ENCODE measurements around the gene CYRIA.

The CYRIA gene

DNA sequence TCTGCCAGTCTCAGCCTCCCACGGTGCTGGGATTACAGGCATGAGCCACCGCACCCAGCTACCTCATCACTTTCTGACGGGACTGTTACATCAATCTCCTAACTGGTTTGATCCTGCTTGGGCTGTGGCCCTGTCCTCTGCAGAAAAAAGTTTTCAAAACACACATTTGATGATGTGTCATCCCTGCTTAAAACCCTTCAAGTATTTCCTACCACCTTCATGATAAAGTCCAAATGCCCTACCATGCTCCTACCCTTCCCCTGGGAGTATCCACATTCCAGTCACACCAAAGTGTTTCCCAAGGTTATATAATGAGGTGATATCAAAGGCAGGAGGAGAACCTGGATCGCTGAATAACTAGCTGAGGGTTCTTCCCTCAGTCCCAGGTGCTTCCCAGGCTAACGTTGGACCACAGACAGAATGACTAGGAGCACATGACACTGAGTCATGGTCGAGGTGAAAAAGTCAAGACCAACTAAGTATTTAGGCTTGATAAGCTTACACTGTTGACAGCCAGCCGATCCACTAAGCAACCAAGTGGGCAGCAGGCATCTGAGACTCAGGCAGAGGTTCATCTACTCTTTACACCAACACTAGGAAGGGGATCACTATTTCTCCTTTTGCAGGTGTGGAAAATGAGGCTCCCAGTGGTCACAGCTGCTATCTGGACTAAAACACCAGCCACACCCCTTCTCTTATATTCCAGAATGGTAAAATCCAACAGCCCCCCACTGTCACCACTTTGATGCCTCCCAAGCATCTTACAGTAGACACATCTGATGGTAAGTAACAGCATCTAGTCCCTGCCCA is 31.8 kb downstream of the CYRIA start:
- Mint-ChIP-seq H3K27me3 (no peaks in the 10 kb centered on the region), H3K9me3 (no peaks in the 10 kb centered on the region), H3K36me3 (peaks cover 19% of the 10 kb centered on the region), H3K4me1 (peaks cover 96% of the 10 kb centered on the region), H3K27ac (peak overlapping the region; percentile 78), H3K4me3 (no peak overlapping the region)
- ATAC-seq, result no peak

DNA sequence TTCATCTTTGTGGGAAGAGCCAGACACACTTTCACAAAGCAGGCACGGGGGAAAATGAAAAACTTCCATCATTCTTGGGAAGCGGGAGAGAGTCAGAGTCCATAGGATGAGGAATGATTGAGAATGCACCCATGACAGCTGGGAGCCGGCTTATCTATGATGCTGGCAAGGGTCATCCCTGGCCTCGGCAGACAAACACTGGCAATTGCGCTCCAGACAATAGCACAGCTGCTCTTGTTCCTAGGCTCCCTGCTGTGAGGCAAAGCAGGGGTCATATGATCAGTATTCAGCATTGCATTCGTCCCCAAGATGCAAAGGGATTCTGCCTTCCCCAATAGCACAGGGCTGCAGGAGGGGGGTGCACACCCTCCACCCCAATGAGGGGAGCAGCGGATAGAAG is 33.0 kb downstream of the CYRIA start:
- Mint-ChIP-seq H3K9me3 (no peaks in the 10 kb centered on the region), H3K4me1 (peaks cover 96% of the 10 kb centered on the region), H3K27ac (peak overlapping the region; percentile 78), H3K27me3 (no peaks in the 10 kb centered on the region), H3K36me3 (peaks cover 10% of the 10 kb centered on the region), H3K4me3 (no peak overlapping the region)
- ATAC-seq, result no peak

- Mint-ChIP-seq H3K4me3 (no peak overlapping the region), H3K27ac (peak overlapping the region; percentile 92), H3K36me3 (peaks cover 9% of the 10 kb centered on the region), H3K4me1 (peaks cover 100% of the 10 kb centered on the region), H3K27me3 (no peaks in the 10 kb centered on the region), H3K9me3 (no peaks in the 10 kb centered on the region)
- ATAC-seq, result peak; percentile 75
Measured at GRCh38 chr2:16630463-16630862, 35.2 kb downstream of the CYRIA start.

DNA sequence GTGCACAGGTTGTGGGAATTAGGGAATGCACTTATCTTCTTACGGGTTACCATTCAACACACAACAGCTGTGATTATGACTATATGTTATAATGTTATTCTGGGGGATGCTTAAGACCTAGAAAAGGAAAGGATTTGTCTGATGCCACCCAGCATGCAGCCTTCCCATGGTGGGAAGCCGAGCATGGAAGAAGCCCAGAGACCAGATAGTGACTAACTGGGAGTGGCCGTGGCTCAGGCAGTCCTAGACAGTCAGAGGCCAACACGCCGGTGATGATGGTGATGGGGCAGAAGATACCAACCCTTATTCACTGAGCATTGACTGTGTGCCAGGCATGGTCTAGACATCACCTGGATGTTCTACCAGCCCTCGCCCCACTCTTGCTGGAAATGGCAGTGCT is 35.9 kb downstream of the CYRIA start:
- Mint-ChIP-seq H3K27ac (peak overlapping the region; percentile 92), H3K4me3 (no peak overlapping the region), H3K36me3 (peaks cover 9% of the 10 kb centered on the region), H3K27me3 (no peaks in the 10 kb centered on the region), H3K9me3 (no peaks in the 10 kb centered on the region), H3K4me1 (peaks cover 100% of the 10 kb centered on the region)
- ATAC-seq, result no peak

DNA sequence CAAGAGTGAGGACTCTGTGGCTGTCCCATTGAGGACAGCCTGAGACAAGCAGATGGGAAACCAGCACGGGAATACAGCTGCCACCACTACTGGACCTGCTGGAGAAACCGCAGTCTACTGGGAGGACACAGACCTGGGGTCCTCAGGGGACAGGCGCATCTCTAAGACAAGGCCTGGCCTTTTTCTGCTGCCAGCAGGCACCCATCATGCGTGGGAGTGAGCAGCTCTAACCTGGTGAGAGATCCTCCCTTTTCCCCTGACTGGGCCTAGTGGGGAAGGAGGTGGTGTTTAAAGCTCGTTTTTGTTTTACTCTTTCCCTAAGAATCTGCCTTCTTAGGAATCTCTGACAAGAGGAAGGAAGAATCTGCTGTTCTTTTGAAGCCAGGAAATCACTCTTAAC is 36.6 kb downstream of the CYRIA start:
- peak overlapping the region; percentile 92 for H3K27ac Mint-ChIP-seq
- no peak overlapping the region for H3K4me3 Mint-ChIP-seq

DNA sequence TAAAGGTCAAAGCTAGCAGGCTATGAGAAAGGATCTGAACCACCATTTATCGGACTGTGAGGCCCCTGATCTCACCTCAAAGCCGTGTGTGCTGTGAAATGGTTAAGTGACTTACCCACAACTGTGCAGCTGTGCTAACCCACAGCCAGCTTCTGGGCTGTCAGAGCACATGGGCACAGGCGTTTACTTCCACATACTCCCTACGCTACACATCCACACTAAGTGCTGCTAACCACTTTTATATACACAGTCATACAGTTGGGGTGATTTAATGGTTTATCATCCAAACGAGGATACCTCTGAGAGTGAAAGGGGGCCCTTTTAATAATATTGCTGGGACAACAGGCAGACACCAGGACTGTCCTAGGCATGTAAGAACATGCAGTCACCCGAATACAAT is 37.3 kb downstream of the CYRIA start:
- Mint-ChIP-seq H3K4me3 (no peak overlapping the region), H3K27me3 (no peaks in the 10 kb centered on the region), H3K27ac (peak overlapping the region; percentile 92), H3K36me3 (peaks cover 15% of the 10 kb centered on the region), H3K4me1 (peaks cover 99% of the 10 kb centered on the region), H3K9me3 (no peaks in the 10 kb centered on the region)
- peak; percentile 71 for ATAC-seq

More for the DNA sequence above, 36.6 kb downstream of the CYRIA start:
- Mint-ChIP-seq H3K36me3 (peaks cover 9% of the 10 kb centered on the region), H3K27me3 (no peaks in the 10 kb centered on the region), H3K4me1 (peaks cover 99% of the 10 kb centered on the region), H3K9me3 (no peaks in the 10 kb centered on the region)
- no peak for ATAC-seq

GRCh38 chr2:16626997-16627605 is 38.5 kb downstream of the CYRIA start:
- H3K9me3 Mint-ChIP-seq, result no peaks in the 10 kb centered on the region
- H3K27ac Mint-ChIP-seq, result peak overlapping the region; percentile 92
- peak overlapping the region; percentile 47 for H3K4me3 Mint-ChIP-seq
- H3K4me1 Mint-ChIP-seq, result peaks cover 99% of the 10 kb centered on the region
- ATAC-seq, result no peak
- no peaks in the 10 kb centered on the region for H3K27me3 Mint-ChIP-seq
- H3K36me3 Mint-ChIP-seq, result peaks cover 27% of the 10 kb centered on the region

GRCh38 chr2:16626497-16626896 is 39.1 kb downstream of the CYRIA start:
- Mint-ChIP-seq H3K4me3 (peak overlapping the region; percentile 47), H3K4me1 (peaks cover 99% of the 10 kb centered on the region), H3K27me3 (no peaks in the 10 kb centered on the region), H3K9me3 (no peaks in the 10 kb centered on the region), H3K27ac (peak overlapping the region; percentile 92), H3K36me3 (peaks cover 33% of the 10 kb centered on the region)
- ATAC-seq, result no peak

DNA sequence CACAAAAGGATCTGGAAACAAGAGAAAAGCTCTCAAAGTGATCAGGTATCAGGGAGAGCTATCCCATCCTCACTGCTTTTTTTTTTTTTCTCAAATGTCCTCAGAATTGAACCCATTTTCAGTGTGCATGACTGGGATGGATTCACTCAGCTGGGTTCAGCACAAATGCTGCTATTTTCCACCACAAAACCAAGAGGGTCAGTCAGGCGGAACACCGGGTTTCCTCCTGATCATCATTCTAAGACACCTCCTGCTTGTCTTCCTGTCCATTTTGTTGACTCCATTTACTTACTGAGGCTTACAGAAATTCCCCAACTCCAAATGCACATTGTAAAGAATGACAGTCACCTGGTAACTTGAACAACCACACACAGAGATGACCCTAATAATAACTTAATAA is 39.9 kb downstream of the CYRIA start:
- H3K36me3 Mint-ChIP-seq, result peaks cover 41% of the 10 kb centered on the region
- H3K27ac Mint-ChIP-seq, result peak overlapping the region; percentile 92
- peaks cover 99% of the 10 kb centered on the region for H3K4me1 Mint-ChIP-seq
- no peaks in the 10 kb centered on the region for H3K9me3 Mint-ChIP-seq
- peak overlapping the region; percentile 47 for H3K4me3 Mint-ChIP-seq
- H3K27me3 Mint-ChIP-seq, result no peaks in the 10 kb centered on the region
- ATAC-seq, result peak; percentile 75

GRCh38 chr2:16625201-16625729 is 40.4 kb downstream of the CYRIA start:
- Mint-ChIP-seq H3K36me3 (peaks cover 44% of the 10 kb centered on the region), H3K27ac (peak overlapping the region; percentile 92), H3K9me3 (no peaks in the 10 kb centered on the region), H3K4me1 (peaks cover 97% of the 10 kb centered on the region), H3K4me3 (peak overlapping the region; percentile 47), H3K27me3 (no peaks in the 10 kb centered on the region)
- ATAC-seq, result peak; percentile 64

DNA sequence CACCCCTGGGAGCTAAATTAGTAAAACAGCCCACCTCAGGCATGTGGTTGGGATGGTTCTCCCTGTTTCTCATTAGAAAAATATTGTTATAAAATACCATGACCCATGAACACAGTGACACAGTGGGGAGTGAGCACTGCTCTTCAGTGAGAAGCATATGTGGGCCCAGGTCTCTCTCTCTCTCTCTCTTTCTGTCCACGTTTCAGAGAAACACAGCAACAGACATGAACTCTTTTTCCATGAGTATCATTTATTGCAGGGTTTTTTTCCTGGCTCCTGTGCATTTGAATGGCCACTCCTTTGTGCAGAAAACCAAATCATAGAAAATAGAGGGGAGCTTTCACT is 41.2 kb downstream of the CYRIA start:
- H3K4me3 Mint-ChIP-seq, result no peak overlapping the region
- H3K9me3 Mint-ChIP-seq, result no peaks in the 10 kb centered on the region
- ATAC-seq, result no peak
- H3K27ac Mint-ChIP-seq, result peak overlapping the region; percentile 92
- H3K36me3 Mint-ChIP-seq, result peaks cover 52% of the 10 kb centered on the region
- H3K27me3 Mint-ChIP-seq, result no peaks in the 10 kb centered on the region
- H3K4me1 Mint-ChIP-seq, result peaks cover 93% of the 10 kb centered on the region

DNA sequence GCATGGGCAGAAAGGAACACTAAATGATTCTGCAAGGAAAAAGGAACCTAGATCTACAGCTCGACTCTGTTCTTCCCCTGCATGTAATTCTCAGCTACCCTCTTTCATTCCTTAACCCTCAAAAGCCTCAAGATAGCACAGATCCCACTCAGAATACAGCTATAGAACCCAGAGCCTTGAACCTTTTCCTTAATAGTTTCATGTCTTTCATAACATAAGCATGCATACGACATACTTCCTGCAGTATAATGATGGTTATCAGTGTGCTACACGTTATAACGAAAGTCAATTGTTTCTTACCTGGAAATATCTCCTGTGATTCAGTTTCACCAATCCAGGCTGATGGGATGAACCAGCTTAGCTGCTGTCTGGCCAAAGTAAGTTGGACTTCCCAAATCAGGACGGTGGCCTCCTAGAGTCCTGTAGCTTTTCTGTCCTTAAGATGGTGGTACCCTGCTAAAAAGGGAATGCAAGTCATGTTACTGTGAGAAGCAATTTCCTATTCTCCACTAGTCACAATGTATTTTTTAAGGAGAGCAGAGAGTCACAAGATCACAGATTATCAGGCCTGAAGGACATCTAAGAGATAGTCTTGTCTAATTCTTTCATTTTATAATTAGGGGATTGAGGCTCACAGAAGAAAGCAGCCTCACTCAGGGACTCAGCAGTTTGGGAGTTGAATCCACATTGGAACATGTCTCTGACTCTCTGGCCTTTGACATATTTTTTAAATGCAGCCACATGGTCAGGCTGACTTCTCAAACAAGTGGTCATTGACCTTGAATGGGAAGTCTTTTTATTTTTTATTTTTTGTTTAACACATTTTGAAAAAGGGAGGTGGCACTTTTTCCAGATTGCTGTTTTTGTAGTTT is 41.8 kb downstream of the CYRIA start:
- H3K4me3 Mint-ChIP-seq, result no peak overlapping the region
- peak overlapping the region; percentile 92 for H3K27ac Mint-ChIP-seq
- H3K9me3 Mint-ChIP-seq, result no peaks in the 10 kb centered on the region
- no peak for ATAC-seq
- peaks cover 87% of the 10 kb centered on the region for H3K4me1 Mint-ChIP-seq
- peaks cover 52% of the 10 kb centered on the region for H3K36me3 Mint-ChIP-seq
- H3K27me3 Mint-ChIP-seq, result no peaks in the 10 kb centered on the region

- no peaks in the 10 kb centered on the region for H3K27me3 Mint-ChIP-seq
- H3K4me1 Mint-ChIP-seq, result peaks cover 84% of the 10 kb centered on the region
- H3K9me3 Mint-ChIP-seq, result no peaks in the 10 kb centered on the region
- peaks cover 52% of the 10 kb centered on the region for H3K36me3 Mint-ChIP-seq
- peak overlapping the region; percentile 26 for H3K4me3 Mint-ChIP-seq
- no peak for ATAC-seq
- peak overlapping the region; percentile 92 for H3K27ac Mint-ChIP-seq
Measured at GRCh38 chr2:16623031-16623430, 42.6 kb downstream of the CYRIA start.

DNA sequence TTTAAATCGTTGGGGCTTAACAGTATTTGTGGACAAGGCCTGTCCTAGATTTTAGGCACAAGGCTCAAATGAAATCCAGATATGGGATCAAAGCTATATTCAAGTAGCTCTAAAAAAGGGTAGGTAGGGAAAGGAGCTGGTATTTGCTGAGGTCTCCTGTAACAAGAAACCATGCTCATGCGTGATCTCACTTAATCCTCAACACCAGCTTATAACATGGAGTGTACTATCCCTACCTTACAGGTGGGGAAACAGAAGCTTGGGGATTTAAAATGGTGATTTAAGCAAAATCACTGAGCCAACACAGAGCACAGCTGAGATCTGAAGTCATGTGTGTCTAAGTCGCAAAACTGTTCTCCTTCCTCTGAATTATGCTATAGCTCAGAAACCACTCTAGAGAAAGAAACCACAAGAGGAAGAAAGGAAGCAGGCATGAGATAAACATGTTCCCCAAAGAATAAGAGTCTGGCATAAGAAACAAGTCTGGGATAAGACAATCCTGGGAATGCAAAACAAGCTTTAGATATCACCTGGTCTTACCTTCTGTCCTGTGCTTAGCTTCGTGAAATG is 43.1 kb downstream of the CYRIA start:
- peaks cover 84% of the 10 kb centered on the region for H3K4me1 Mint-ChIP-seq
- H3K36me3 Mint-ChIP-seq, result peaks cover 51% of the 10 kb centered on the region
- H3K4me3 Mint-ChIP-seq, result peak overlapping the region; percentile 26
- no peaks in the 10 kb centered on the region for H3K27me3 Mint-ChIP-seq
- H3K27ac Mint-ChIP-seq, result peak overlapping the region; percentile 92
- no peaks in the 10 kb centered on the region for H3K9me3 Mint-ChIP-seq
- no peak for ATAC-seq

GRCh38 chr2:16621316-16621715 is 44.3 kb downstream of the CYRIA start:
- peaks cover 58% of the 10 kb centered on the region for H3K36me3 Mint-ChIP-seq
- H3K27me3 Mint-ChIP-seq, result no peaks in the 10 kb centered on the region
- no peak overlapping the region for H3K4me3 Mint-ChIP-seq
- peak overlapping the region; percentile 92 for H3K27ac Mint-ChIP-seq
- ATAC-seq, result no peak
- no peaks in the 10 kb centered on the region for H3K9me3 Mint-ChIP-seq
- H3K4me1 Mint-ChIP-seq, result peaks cover 81% of the 10 kb centered on the region
